H1 (cell line): Measurements from ENCODE around the gene SMIM13. TPM values are rescaled to one million over a fixed set of nuclear protein-coding genes. Genes with fewer than 3 reads are reported as not detected.
A peak's percentile ranks its signal among the peaks of the same experiment; 100 is the strongest.

ENCODE experiments used
- CTCF ChIA-PET: fragments of 300-600 bp; sonication (Branson Sonifier 250); formaldehyde crosslinking; loops from one replicate; lab custom pipeline; 2021; ENCODE audit not compliant: partially characterized antibody; lab: Charles Lee
- POLR2A ChIA-PET: fragments of 300-600 bp; sonication (Branson Sonifier 250); formaldehyde crosslinking; loops from one replicate; lab custom pipeline; 2021; ENCODE audit warnings: inconsistent platforms; ENCODE audit not compliant: partially characterized antibody; lab: Charles Lee
- DNase-seq, 2 experiments: peaks; one replicate each; pipeline versions ENCODE4 v3.0.0 to v3.0.0-alpha.2; 2010 to 2022; ENCODE audit warnings: low spot score in 2 of 2, low read depth in 1 of 2, mixed read lengths in 1 of 2
- FAIRE-seq: peaks from 2 replicates; lab custom pipeline; 2011; peaks lifted over from hg19 to GRCh38; lab: Jason Lieb, UNC
- H2AFZ ChIP-seq: 2 replicates; pipeline ENCODE4 v1.8.1; 2012; ENCODE audit warnings: low read length, inconsistent platforms
- H2AK5ac ChIP-seq: 2 replicates; pipeline ENCODE4 v1.6.1; 2013; ENCODE audit warnings: low read depth, low read length
- H2BK120ac ChIP-seq: replicated peaks from 2 replicates; pipeline ENCODE3; 2013; ENCODE audit warnings: low read depth, low read length, inconsistent platforms
- H2BK12ac ChIP-seq: 2 replicates; pipeline ENCODE4 v1.6.1; 2013; ENCODE audit warnings: low read depth, low read length
- H2BK15ac ChIP-seq: 2 replicates; pipeline ENCODE4 v1.6.1; 2013; ENCODE audit warnings: low read length
- H2BK20ac ChIP-seq: 2 replicates; pipeline ENCODE4 v1.6.1; 2013; ENCODE audit warnings: low read length
- H2BK5ac ChIP-seq: 2 replicates; pipeline ENCODE4 v1.6.1; 2013; ENCODE audit warnings: low read depth, low read length
- H3K14ac ChIP-seq: 2 replicates; pipeline ENCODE4 v1.6.1; 2013; ENCODE audit warnings: inconsistent platforms; ENCODE audit not compliant: insufficient read length
- H3K18ac ChIP-seq: 2 replicates; pipeline ENCODE4 v1.6.1; 2013; ENCODE audit warnings: low read length; ENCODE audit errors: extremely low read depth
- H3K23ac ChIP-seq: 2 replicates; pipeline ENCODE4 v1.6.1; 2013; ENCODE audit warnings: inconsistent platforms; ENCODE audit not compliant: insufficient read length
- H3K23me2 ChIP-seq: 2 replicates; pipeline ENCODE4 v1.6.1; 2013; ENCODE audit warnings: low read depth, low read length
- H3K27ac ChIP-seq: 2 replicates; pipeline ENCODE4 v1.6.1; 2011; ENCODE audit warnings: low read depth, low read length, inconsistent platforms
- H3K27me3 ChIP-seq, 4 experiments: replicated peaks in 1 of 4; 1 replicate in 1 of 4; 2 replicates in 3 of 4; pipeline versions ENCODE4 v1.6.1 to v1.8.1; 2011 to 2013; ENCODE audit warnings: low read length in 3 of 4, mild to moderate bottlenecking in 3 of 4, inconsistent platforms in 2 of 4, mixed read lengths in 2 of 4, moderate library complexity in 1 of 4; ENCODE audit not compliant: control insufficient read depth in 3 of 4, insufficient read depth in 3 of 4; ENCODE audit errors: extremely low read depth in 1 of 4
- H3K36me3 ChIP-seq, 4 experiments: 2 replicates each; pipeline versions ENCODE4 v1.6.1 to v1.8.1; 2011 to 2013; ENCODE audit warnings: mild to moderate bottlenecking in 4 of 4, low read length in 3 of 4, moderate library complexity in 2 of 4, control low read depth in 1 of 4, inconsistent platforms in 1 of 4; ENCODE audit not compliant: insufficient read depth in 4 of 4, control insufficient read depth in 2 of 4
- H3K4ac ChIP-seq: replicated peaks from 2 replicates; pipeline ENCODE3; 2013; ENCODE audit warnings: low read length, low read depth, mixed read lengths, inconsistent platforms; ENCODE audit not compliant: insufficient read length
- H3K4me1 ChIP-seq, 4 experiments: replicated peaks in 1 of 4; 1 replicate in 1 of 4; 2 replicates in 3 of 4; pipeline versions ENCODE4 v1.6.1 to v1.8.1; 2011 to 2013; ENCODE audit warnings: low read length in 3 of 4, inconsistent platforms in 2 of 4, mixed read lengths in 1 of 4; ENCODE audit not compliant: insufficient read depth in 4 of 4, control insufficient read depth in 3 of 4
- H3K4me2 ChIP-seq, 2 experiments: 2 replicates each; pipeline versions ENCODE4 v1.6.1 to v1.8.1; 2011 to 2013; ENCODE audit warnings: low read depth in 2 of 2, low read length in 2 of 2, control low read depth in 1 of 2, inconsistent platforms in 1 of 2, mild to moderate bottlenecking in 1 of 2; ENCODE audit not compliant: insufficient read depth in 1 of 2
- H3K4me3 ChIP-seq, 4 experiments: fragments of 200-600, 300-600 bp in 1 of 4; sonication (generic), shearing (Covaris generic), sonication (Bioruptor Twin) in 1 of 4; 2 replicates each; pipeline versions ENCODE4 v1.5.1 to v1.8.1; 2011 to 2016; ENCODE audit warnings: low read length in 4 of 4, low read depth in 3 of 4, control low read depth in 2 of 4, inconsistent platforms in 2 of 4, mild to moderate bottlenecking in 2 of 4, mixed read lengths in 1 of 4, moderate library complexity in 1 of 4; ENCODE audit not compliant: insufficient read depth in 2 of 4; ENCODE audit errors: extremely low read depth in 1 of 4
- H3K56ac ChIP-seq: replicated peaks from 2 replicates; pipeline ENCODE3; 2013; ENCODE audit warnings: low read depth, mild to moderate bottlenecking, mixed read lengths, low read length, inconsistent platforms; ENCODE audit not compliant: insufficient read length
- H3K79me1 ChIP-seq: 2 replicates; pipeline ENCODE4 v1.6.1; 2013; ENCODE audit warnings: low read depth, low read length, control low read depth
- H3K79me2 ChIP-seq, 2 experiments: 2 replicates each; pipeline versions ENCODE4 v1.6.1 to v1.8.1; 2012 to 2013; ENCODE audit warnings: low read length in 2 of 2, mild to moderate bottlenecking in 2 of 2, inconsistent platforms in 1 of 2; ENCODE audit not compliant: insufficient read depth in 2 of 2, control insufficient read depth in 1 of 2
- H3K9ac ChIP-seq, 4 experiments: replicated peaks in 1 of 4; 1 replicate in 1 of 4; 2 replicates in 3 of 4; pipeline versions ENCODE4 v1.6.1 to v1.8.1; 2011 to 2013; ENCODE audit warnings: low read depth in 3 of 4, low read length in 3 of 4, control low read depth in 2 of 4, mild to moderate bottlenecking in 2 of 4, moderate library complexity in 2 of 4, inconsistent platforms in 1 of 4; ENCODE audit errors: extremely low read depth in 1 of 4
- H3K9me3 ChIP-seq, 2 experiments: 2 replicates each; pipeline versions ENCODE4 v1.6.1 to v1.8.1; 2012 to 2013; ENCODE audit warnings: mild to moderate bottlenecking in 2 of 2, moderate library complexity in 2 of 2, control low read depth in 1 of 2, inconsistent platforms in 1 of 2, low read depth in 1 of 2, low read length in 1 of 2, mixed read lengths in 1 of 2; ENCODE audit not compliant: insufficient read depth in 2 of 2
- H4K20me1 ChIP-seq, 2 experiments: replicated peaks in 1 of 2; 2 replicates each; pipeline versions ENCODE3 to v1.8.1; 2011 to 2013; ENCODE audit warnings: inconsistent platforms in 2 of 2, low read length in 2 of 2, mild to moderate bottlenecking in 1 of 2; ENCODE audit not compliant: insufficient read depth in 2 of 2, control insufficient read depth in 1 of 2
- H4K5ac ChIP-seq: 2 replicates; pipeline ENCODE4 v1.6.1; 2013; ENCODE audit warnings: low read length, low read depth, mixed read lengths, inconsistent platforms; ENCODE audit not compliant: insufficient read length
- H4K8ac ChIP-seq: 2 replicates; pipeline ENCODE4 v1.8.0; 2013; ENCODE audit warnings: mild to moderate bottlenecking, moderate library complexity, low read length, inconsistent platforms; ENCODE audit not compliant: insufficient read depth; ENCODE audit errors: extremely low read depth
- H4K91ac ChIP-seq: replicated peaks from 2 replicates; pipeline ENCODE3; 2013; ENCODE audit warnings: low read length, mixed read lengths, inconsistent platforms; ENCODE audit not compliant: insufficient read length
- BACH1 ChIP-seq: IDR thresholded peaks from 2 replicates; pipeline ENCODE4 v1.6.1; 2012; ENCODE audit warnings: low read length, improper control_type of control experiment
- HDAC2 ChIP-seq, 2 experiments: fragments of 300-600 bp in 1 of 2; sonication (generic) in 1 of 2; IDR thresholded peaks; 2 replicates each; pipeline ENCODE4 v1.6.1; 2011 to 2012; ENCODE audit warnings: low read depth in 2 of 2, low read length in 2 of 2, mild to moderate bottlenecking in 2 of 2, moderate library complexity in 2 of 2, borderline replicate concordance in 1 of 2, inconsistent platforms in 1 of 2
- KDM4A ChIP-seq: IDR thresholded peaks from one replicate; pipeline ENCODE4 v1.7.1; 2012; ENCODE audit warnings: low read depth, mild to moderate bottlenecking, moderate library complexity, low read length, inconsistent platforms; ENCODE audit not compliant: severe bottlenecking
- POLR2AphosphoS5 ChIP-seq: IDR thresholded peaks from 2 replicates; pipeline ENCODE4 v1.6.1; 2011; ENCODE audit warnings: low read depth, low read length
- SAP30 ChIP-seq: fragments of 300-600 bp; sonication (generic); IDR thresholded peaks from 2 replicates; pipeline ENCODE4 v1.7.1; 2012; ENCODE audit warnings: low read length, moderate library complexity, mild to moderate bottlenecking, inconsistent platforms; ENCODE audit not compliant: insufficient read depth, insufficient replicate concordance
- SP2 ChIP-seq: IDR thresholded peaks from 2 replicates; pipeline ENCODE4 v1.6.1; 2012; ENCODE audit warnings: mild to moderate bottlenecking, low read length, inconsistent platforms
- TBP ChIP-seq: IDR thresholded peaks from 2 replicates; pipeline ENCODE4 v1.6.1; 2011; ENCODE audit warnings: low read depth, low read length, improper control_type of control experiment
- WGBS, 2 experiments: shearing (Covaris generic) in 1 of 2; methylation state at CpG; one replicate each; pipeline versions ENCODE4 v1.1.6 to v1.1.7; 2013 to 2015; ENCODE audit warnings: low lambda C conversion rate in 2 of 2, mixed read lengths in 2 of 2, inconsistent platforms in 1 of 2, low coverage in 1 of 2, missing lambda C conversion rate in 1 of 2; ENCODE audit not compliant: insufficient replicate concordance in 2 of 2, insufficient coverage in 1 of 2, insufficient read length in 1 of 2; ENCODE audit errors: extremely low coverage in 1 of 2, missing lambda C conversion rate in 1 of 2; 5-methylcytosine and 5-hydroxymethylcytosine counted together
- polyA plus RNA-seq, 7 experiments: library from polyadenylated mRNA; depleted of rRNA in 3 of 7; stranded (reverse) in 5 of 7; unstranded in 2 of 7; fragments of >200 nt in 5 of 7; fragments of 200-250 nt in 2 of 7; gene quantifications; 1 replicate in 5 of 7; 2 replicates in 1 of 7; 4 replicates in 1 of 7; pipeline versions ENCODE4 v1.2.1 to v1.2.3, GENCODE V29; 2011 to 2013; ENCODE audit warnings: missing spikeins in 2 of 7, mixed read lengths in 2 of 7
- total RNA-seq: library from RNA; stranded (reverse); fragmentation: NEBNext Ultra II Directional; extraction: Animal tissue kit (Norgen Biotek cat#: 25700); gene quantifications from 2 replicates; pipeline ENCODE4 v1.2.1, GENCODE V29; 2021
- TF ChIP-seq, protein P1 (sequence below), 3 experiments: IDR thresholded peaks; 1 replicate in 2 of 3; 2 replicates in 1 of 3; pipeline versions ENCODE4 v1.5.1 to v1.6.1; 2011; ENCODE audit warnings: low read length in 3 of 3, mild to moderate bottlenecking in 3 of 3, inconsistent platforms in 2 of 3, low read depth in 1 of 3, moderate library complexity in 1 of 3; ENCODE audit not compliant: insufficient read depth in 1 of 3; ENCODE audit errors: control extremely low read depth in 1 of 3

SMIM13 gene
- total and polyA plus RNA-seq, 2 of the 8 experiments (the other 6 are each of a cell fraction or from before 2014, with no cell fraction given): 1.7 to 10.6 TPM

DNA sequence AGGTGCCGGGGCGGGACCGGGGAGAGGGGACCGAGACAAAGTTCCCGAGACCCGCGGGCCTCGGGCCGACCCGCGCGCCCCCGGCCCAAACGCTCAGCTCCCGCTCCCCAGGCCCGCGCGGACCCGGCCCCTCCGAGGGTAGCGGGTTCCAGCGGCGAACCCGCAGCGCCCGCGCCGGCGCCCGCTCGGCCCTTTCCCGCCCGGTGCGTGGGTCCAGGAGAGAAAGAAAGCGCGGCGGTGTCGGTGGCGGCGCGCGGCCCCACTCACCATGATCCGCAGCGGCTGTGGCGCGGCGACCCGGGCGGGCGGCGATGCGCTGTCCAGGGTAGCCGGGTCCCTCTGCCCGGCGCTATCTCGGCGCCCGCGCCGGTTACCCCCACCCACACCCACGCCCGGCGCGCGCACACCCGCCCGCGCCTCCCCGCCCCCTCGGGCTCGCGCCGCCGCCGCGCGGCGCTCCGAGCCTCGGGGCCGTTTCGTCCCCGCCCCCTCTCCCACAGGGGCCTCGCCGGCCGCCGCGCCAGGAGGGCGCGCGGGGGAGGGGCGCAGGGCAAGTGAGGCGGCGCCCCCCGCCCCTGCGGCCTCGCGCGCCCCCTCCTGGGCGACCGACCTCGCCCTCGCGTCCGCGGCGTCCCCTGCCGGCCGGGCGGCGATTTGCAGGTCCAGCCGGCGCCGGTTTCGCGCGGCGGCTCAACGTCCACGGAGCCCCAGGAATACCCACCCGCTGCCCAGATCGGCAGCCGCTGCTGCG lies 49.5 kb upstream of the SMIM13 start, which contains the start of gene ELOVL2:
TSS of gene ELOVL2 (minus strand) at position 345 of the 751 bp plus-strand sequence. CDS start at position 270, 75 bp downstream.
- no peak for FAIRE-seq
- H3K4me1 ChIP-seq: peaks cover 0 to 6% (median 2%) of the 10 kb centered on the region in 4 experiments; a peak in 2 of 7 replicates
- H3K9ac ChIP-seq: peak within 1 kb of the TSS in 1 of 4 experiments; percentile 44; a peak in 1 of 7 replicates
- 0% methylated on average over 1 of the region's 124 CpGs; no CpG with 5 or more reads in 1 of the 2 experiments for WGBS, 2 experiments
- no peak within 1 kb of the TSS for H4K5ac ChIP-seq
- H3K79me2 ChIP-seq: no peaks in the 10 kb centered on the region
- H3K27ac ChIP-seq: no peak within 1 kb of the TSS
- no peak within 1 kb of the TSS for H2BK5ac ChIP-seq
- no peak within 1 kb of the TSS for H2AK5ac ChIP-seq
- ChIA-PET POLR2A (interaction anchor here (1.0 to 1.1 kb wide), 2 partner anchors 18 to 63 kb away, joined by 3 to 4 read pairs; no protein-coding TSS in a partner anchor), CTCF (interaction anchor here (0.6 to 2.3 kb wide), 11 partner anchors 9 to 93 kb away, joined by 3 to 11 read pairs (median 6); no protein-coding TSS in a partner anchor)
- H2BK15ac ChIP-seq: 0 out of 2 replicates have a peak within 1 kb of the TSS, but pooled peaks have one; percentile 77
- H2BK20ac ChIP-seq: no peak within 1 kb of the TSS
- H3K56ac ChIP-seq: no peak within 1 kb of the TSS
- peaks cover 19 to 42% (median 36%) of the 10 kb centered on the region in 4 experiments for H3K27me3 ChIP-seq
- no peaks in the 10 kb centered on the region for H3K79me1 ChIP-seq
- H4K20me1 ChIP-seq: peaks cover 0 to 1% of the 10 kb centered on the region in 2 experiments
- H3K23me2 ChIP-seq: peaks cover 7% of the 10 kb centered on the region
- H3K18ac ChIP-seq: no peak within 1 kb of the TSS
- H2BK120ac ChIP-seq: no peak within 1 kb of the TSS
- peak within 1 kb of the TSS; percentile 62 for H4K8ac ChIP-seq
- H3K14ac ChIP-seq: no peak within 1 kb of the TSS
- H2AFZ ChIP-seq: peak within 1 kb of the TSS; percentile 81; the same call in 1 of the 2 replicates
- H3K36me3 ChIP-seq: peaks cover 0 to 4% (median 0%) of the 10 kb centered on the region in 4 experiments; a peak in 1 of 8 replicates
- no peak within 1 kb of the TSS for H3K4ac ChIP-seq
- H3K23ac ChIP-seq: no peak within 1 kb of the TSS
- no peak within 1 kb of the TSS for H4K91ac ChIP-seq
- DNase-seq: peak in 1 of 2 experiments; percentile 90
- H2BK12ac ChIP-seq: no peak within 1 kb of the TSS
- peak within 1 kb of the TSS; percentile 39 to 76 (median 51) for H3K4me3 ChIP-seq
- no peaks in the 10 kb centered on the region; a peak in 1 of 4 replicates for H3K9me3 ChIP-seq
- peak within 1 kb of the TSS; percentile 94 to 96 for H3K4me2 ChIP-seq
- TF ChIP-seq TBP (no peak), SP2 (no peak), KDM4A (peak; percentile 32), BACH1 (peak; percentile 9; the same call in 1 of the 2 replicates), HDAC2 (IDR thresholded peaks at IDR 0.05; ENCODE audit: borderline replicate concordance in 1 of 2, low read depth in 2 of 2, low read length in 2 of 2) (0 out of 4 replicates have a peak, but pooled peaks of 1 of the 2 experiments have one; percentile 8), POLR2AphosphoS5 (no peak), SAP30 (no peak)
- TF ChIP-seq, protein P1, sequence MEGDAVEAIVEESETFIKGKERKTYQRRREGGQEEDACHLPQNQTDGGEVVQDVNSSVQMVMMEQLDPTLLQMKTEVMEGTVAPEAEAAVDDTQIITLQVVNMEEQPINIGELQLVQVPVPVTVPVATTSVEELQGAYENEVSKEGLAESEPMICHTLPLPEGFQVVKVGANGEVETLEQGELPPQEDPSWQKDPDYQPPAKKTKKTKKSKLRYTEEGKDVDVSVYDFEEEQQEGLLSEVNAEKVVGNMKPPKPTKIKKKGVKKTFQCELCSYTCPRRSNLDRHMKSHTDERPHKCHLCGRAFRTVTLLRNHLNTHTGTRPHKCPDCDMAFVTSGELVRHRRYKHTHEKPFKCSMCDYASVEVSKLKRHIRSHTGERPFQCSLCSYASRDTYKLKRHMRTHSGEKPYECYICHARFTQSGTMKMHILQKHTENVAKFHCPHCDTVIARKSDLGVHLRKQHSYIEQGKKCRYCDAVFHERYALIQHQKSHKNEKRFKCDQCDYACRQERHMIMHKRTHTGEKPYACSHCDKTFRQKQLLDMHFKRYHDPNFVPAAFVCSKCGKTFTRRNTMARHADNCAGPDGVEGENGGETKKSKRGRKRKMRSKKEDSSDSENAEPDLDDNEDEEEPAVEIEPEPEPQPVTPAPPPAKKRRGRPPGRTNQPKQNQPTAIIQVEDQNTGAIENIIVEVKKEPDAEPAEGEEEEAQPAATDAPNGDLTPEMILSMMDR (IDR thresholded peaks at IDR 0.05; ENCODE audit: control extremely low read depth in 1 of 3, insufficient read depth in 1 of 3, low read depth in 1 of 3, low read length in 3 of 3): peak; percentile 97 to 100 (median 99)
